Gastroesophageal sphincter (tissue), 3 donors: ENCODE results near the gene NPAS1.

Experiments
- CTCF ChIP-seq, 4 experiments: fragments of 200-600 bp in 2 of 4; fragments of 450-650 bp in 2 of 4; sonication (generic) in 1 of 4; IDR thresholded peaks; one replicate each; pipeline ENCODE4 v1.5.1; 2017 to 2019; ENCODE audit warnings: antibody characterized with exemption in 4 of 4, mild to moderate bottlenecking in 2 of 4, moderate library complexity in 2 of 4
- EP300 ChIP-seq: sonication (generic); formaldehyde crosslinking; IDR thresholded peaks from one replicate; pipeline ENCODE4 v1.6.1; 2017; ENCODE audit warnings: antibody characterized with exemption, mild to moderate bottlenecking
- POLR2AphosphoS5 ChIP-seq: sonication (generic); formaldehyde crosslinking; IDR thresholded peaks from one replicate; pipeline ENCODE4 v1.6.1; 2017; ENCODE audit warnings: antibody characterized with exemption

- TF ChIP-seq POLR2AphosphoS5 (no peak), CTCF (IDR thresholded peaks at IDR 0.05) (no peak), EP300 (no peak)
These were observed 18.1 kb upstream of the NPAS1 start for GRCh38 chr19:47001584-47001983.
